H9 (cell line): ENCODE measurements around the gene BICRAL. TPM values are rescaled to one million over a fixed set of nuclear protein-coding genes. Genes with fewer than 3 reads are reported as not detected.

ENCODE experiments used
- DNase-seq: peaks from one replicate; pipeline ENCODE4 v3.0.0-alpha.2; 2017
- H2AFZ ChIP-seq: one replicate; pipeline ENCODE4 v1.6.1; 2013; ENCODE audit warnings: mild to moderate bottlenecking, low read length, control low read depth, moderate library complexity
- H2AK5ac ChIP-seq: 2 replicates; pipeline ENCODE4 v1.6.1; 2013; ENCODE audit warnings: low read length, control low read depth, mixed read lengths; ENCODE audit not compliant: insufficient read length
- H2BK120ac ChIP-seq: one replicate; pipeline ENCODE4 v1.6.1; 2013; ENCODE audit warnings: low read depth, mild to moderate bottlenecking, low read length, control low read depth, inconsistent platforms; ENCODE audit not compliant: poor library complexity, severe bottlenecking
- H2BK12ac ChIP-seq: 2 replicates; pipeline ENCODE4 v1.6.1; 2013; ENCODE audit warnings: low read length, control low read depth, mixed read lengths, low read depth; ENCODE audit not compliant: insufficient read length
- H2BK15ac ChIP-seq: 2 replicates; pipeline ENCODE4 v1.6.1; 2013; ENCODE audit warnings: low read depth, low read length, control low read depth
- H2BK20ac ChIP-seq: one replicate; pipeline ENCODE4 v1.6.1; 2013; ENCODE audit warnings: low read depth, mild to moderate bottlenecking, low read length, control low read depth, inconsistent platforms; ENCODE audit not compliant: poor library complexity, severe bottlenecking
- H2BK5ac ChIP-seq: 2 replicates; pipeline ENCODE4 v1.6.1; 2013; ENCODE audit warnings: low read length, control low read depth, mixed read lengths; ENCODE audit not compliant: insufficient read length
- H3K14ac ChIP-seq: 2 replicates; pipeline ENCODE4 v1.6.1; 2013; ENCODE audit warnings: low read length, control low read depth; ENCODE audit not compliant: insufficient read depth
- H3K18ac ChIP-seq: 2 replicates; pipeline ENCODE4 v1.6.1; 2013; ENCODE audit warnings: low read depth, mild to moderate bottlenecking, mixed read lengths, low read length, control low read depth; ENCODE audit not compliant: insufficient read length
- H3K23ac ChIP-seq: 2 replicates; pipeline ENCODE4 v1.6.1; 2013; ENCODE audit warnings: low read length, control low read depth, mixed read lengths, low read depth; ENCODE audit not compliant: insufficient read length
- H3K23me2 ChIP-seq: 2 replicates; pipeline ENCODE4 v1.6.1; 2013; ENCODE audit warnings: low read depth, mild to moderate bottlenecking, mixed read lengths, low read length, control low read depth; ENCODE audit not compliant: insufficient read length, poor library complexity, severe bottlenecking
- H3K27ac ChIP-seq: 2 replicates; pipeline ENCODE4 v1.5.1; 2013; ENCODE audit warnings: low read length, control low read depth, mixed read lengths, low read depth; ENCODE audit not compliant: insufficient read length
- H3K27me3 ChIP-seq: 2 replicates; pipeline ENCODE4 v1.6.1; 2013; ENCODE audit warnings: low read length, control low read depth, inconsistent platforms; ENCODE audit not compliant: insufficient read depth
- H3K4ac ChIP-seq: 2 replicates; pipeline ENCODE4 v1.6.1; 2013; ENCODE audit warnings: low read depth, mild to moderate bottlenecking, control low read depth, inconsistent platforms, low read length, moderate library complexity
- H3K4me1 ChIP-seq: 2 replicates; pipeline ENCODE4 v1.6.1; 2013; ENCODE audit warnings: low read length, control low read depth, inconsistent platforms; ENCODE audit not compliant: insufficient read depth
- H3K4me2 ChIP-seq: 2 replicates; pipeline ENCODE4 v1.6.1; 2013; ENCODE audit warnings: low read length, control low read depth, mixed read lengths; ENCODE audit not compliant: insufficient read length, insufficient read depth
- H3K56ac ChIP-seq: 2 replicates; pipeline ENCODE4 v1.6.1; 2013; ENCODE audit warnings: low read depth, mild to moderate bottlenecking, mixed read lengths, low read length, control low read depth; ENCODE audit not compliant: insufficient read length
- H3K79me1 ChIP-seq: 2 replicates; pipeline ENCODE4 v1.6.1; 2013; ENCODE audit warnings: low read depth, mild to moderate bottlenecking, moderate library complexity, low read length, control low read depth, inconsistent platforms; ENCODE audit not compliant: insufficient read depth, poor library complexity, severe bottlenecking
- H3K79me2 ChIP-seq: 2 replicates; pipeline ENCODE4 v1.6.1; 2013; ENCODE audit warnings: low read length, control low read depth, inconsistent platforms; ENCODE audit not compliant: insufficient read depth
- H3K9ac ChIP-seq: 2 replicates; pipeline ENCODE4 v1.6.1; 2013; ENCODE audit warnings: low read length, control low read depth, mixed read lengths; ENCODE audit not compliant: insufficient read length; ENCODE audit errors: extremely low read depth
- H3K9me3 ChIP-seq: one replicate; pipeline ENCODE4 v1.6.1; 2013; ENCODE audit warnings: low read depth, low read length, inconsistent platforms; ENCODE audit not compliant: control insufficient read depth
- H3T11ph ChIP-seq: one replicate; pipeline ENCODE4 v1.6.1; 2013; ENCODE audit warnings: mild to moderate bottlenecking, low read length, control low read depth, inconsistent platforms
- H4K20me1 ChIP-seq: one replicate; pipeline ENCODE4 v1.6.1; 2013; ENCODE audit not compliant: control insufficient read depth, insufficient read length, insufficient read depth
- H4K5ac ChIP-seq: 2 replicates; pipeline ENCODE4 v1.6.1; 2013; ENCODE audit warnings: low read depth, mild to moderate bottlenecking, mixed read lengths, low read length, control low read depth; ENCODE audit not compliant: insufficient read length
- H4K8ac ChIP-seq: replicated peaks from 2 replicates; pipeline ENCODE4 v1.6.1; 2013; ENCODE audit warnings: low read length, control low read depth, mixed read lengths, low read depth; ENCODE audit not compliant: insufficient read length
- H4K91ac ChIP-seq: 2 replicates; pipeline ENCODE4 v1.6.1; 2013; ENCODE audit warnings: low read depth, mild to moderate bottlenecking, moderate library complexity, mixed read lengths, low read length, control low read depth; ENCODE audit not compliant: insufficient read length
- H3K27ac Mint-ChIP-seq, 3 experiments: 2 replicates in 2 of 3; 3 replicates in 1 of 3; pipeline ENCODE4 v1.8.0; 2020 to 2021; ENCODE audit warnings: mixed read lengths in 3 of 3, mild to moderate bottlenecking in 1 of 3, moderate library complexity in 1 of 3
- H3K27me3 Mint-ChIP-seq: 2 replicates; pipeline ENCODE4 v1.8.0; 2021; ENCODE audit warnings: low read depth, mild to moderate bottlenecking, moderate library complexity, mixed read lengths
- H3K36me3 Mint-ChIP-seq, 3 experiments: 2 replicates in 2 of 3; 3 replicates in 1 of 3; pipeline ENCODE4 v1.8.0; 2020 to 2021; ENCODE audit warnings: low read depth in 3 of 3, mixed read lengths in 3 of 3; ENCODE audit not compliant: insufficient read depth in 1 of 3
- H3K4me1 Mint-ChIP-seq, 2 experiments: 2 replicates each; pipeline ENCODE4 v1.8.0; 2020; ENCODE audit warnings: mixed read lengths in 2 of 2
- H3K4me3 Mint-ChIP-seq, 2 experiments: 2 replicates in 1 of 2; 3 replicates in 1 of 2; pipeline ENCODE4 v1.8.0; 2020 to 2021; ENCODE audit warnings: mild to moderate bottlenecking in 2 of 2, mixed read lengths in 2 of 2, moderate library complexity in 1 of 2
- H3K9me3 Mint-ChIP-seq, 2 experiments: 2 replicates in 1 of 2; 3 replicates in 1 of 2; pipeline ENCODE4 v1.8.0; 2020; ENCODE audit warnings: mild to moderate bottlenecking in 2 of 2, mixed read lengths in 2 of 2, moderate library complexity in 1 of 2
- CTCF ChIP-seq: fragments of 200-600 bp; sonication (generic); conservative IDR thresholded peaks from 3 replicates; pipeline ENCODE4 v1.8.0; 2021; ENCODE audit warnings: antibody characterized with exemption, mild to moderate bottlenecking
- WGBS: extraction: QIAGEN DNeasy Blood & Tissue Kit; methylation state at CpG from one replicate; pipeline ENCODE4 v1.1.7; 2013; ENCODE audit warnings: missing lambda C conversion rate, low lambda C conversion rate, mixed read lengths; ENCODE audit not compliant: insufficient read length; ENCODE audit errors: extremely low coverage; 5-methylcytosine and 5-hydroxymethylcytosine counted together
- total RNA-seq: library from RNA; stranded (reverse); gene quantifications from 2 replicates; pipeline ENCODE4 v1.2.1, GENCODE V29; 2021

Gene BICRAL
- total RNA-seq, 1 experiment from 2014 or later, result 9.8 TPM

- H4K5ac ChIP-seq, result no peak overlapping the region
- H4K8ac ChIP-seq, result no peak overlapping the region
- TF ChIP-seq CTCF, result no peak
- H2BK5ac ChIP-seq, result no peak overlapping the region
- H4K20me1 ChIP-seq, result no peaks in the 10 kb centered on the region
- no peak overlapping the region for H3K14ac ChIP-seq
- peaks cover 3 to 20% (median 9%) of the 10 kb centered on the region in 3 experiments; a peak in 6 of 7 replicates for H3K36me3 Mint-ChIP-seq
- peaks cover 0 to 4% of the 10 kb centered on the region in 2 experiments; a peak in 1 of 4 replicates for H3K4me1 Mint-ChIP-seq
- H2BK15ac ChIP-seq, result no peak overlapping the region
- H3K79me1 ChIP-seq, result peaks cover 2% of the 10 kb centered on the region
- H2BK20ac ChIP-seq, result no peak overlapping the region
- H3K4me3 Mint-ChIP-seq, result peak overlapping the region in 1 of 2 experiments; percentile 24; a peak in 2 of 5 replicates
- no peak overlapping the region for H2AFZ ChIP-seq
- no peaks in the 10 kb centered on the region for H3K9me3 Mint-ChIP-seq
- no peak overlapping the region for H3K23ac ChIP-seq
- peaks cover 7% of the 10 kb centered on the region for H3K23me2 ChIP-seq
- H3K4ac ChIP-seq, result no peak overlapping the region
- H3K4me2 ChIP-seq, result no peak overlapping the region
- 0 out of 7 replicates have a peak overlapping the region, but pooled peaks of 1 of the 3 experiments have one; percentile 24 for H3K27ac Mint-ChIP-seq
- H3K27me3 ChIP-seq, result no peaks in the 10 kb centered on the region
- no CpG with 5 or more reads among the region's 3 CpGs for WGBS
- H3K27ac ChIP-seq, result no peak overlapping the region
- H2BK120ac ChIP-seq, result no peak overlapping the region
- no peak overlapping the region for H3T11ph ChIP-seq
- H3K56ac ChIP-seq, result no peak overlapping the region
- H3K18ac ChIP-seq, result no peak overlapping the region
- no peak for DNase-seq
- no peaks in the 10 kb centered on the region for H3K4me1 ChIP-seq
- no peaks in the 10 kb centered on the region for H3K9me3 ChIP-seq
- peaks cover 8% of the 10 kb centered on the region; the same call in 1 of the 2 replicates for H3K79me2 ChIP-seq
- H2AK5ac ChIP-seq, result no peak overlapping the region
- no peak overlapping the region for H4K91ac ChIP-seq
- no peaks in the 10 kb centered on the region for H3K27me3 Mint-ChIP-seq
- H3K9ac ChIP-seq, result no peak overlapping the region
- no peak overlapping the region for H2BK12ac ChIP-seq
Measured at GRCh38 chr6:42877695-42878094, 95.8 kb downstream of the BICRAL start.
